H1 (cell line): ENCODE results near the gene OR1E2. TPM values are rescaled to one million over a fixed set of nuclear protein-coding genes. Genes with fewer than 3 reads are reported as not detected.

Source experiments
- CTCF ChIA-PET: fragments of 300-600 bp; sonication (Branson Sonifier 250); formaldehyde crosslinking; loops from one replicate; lab custom pipeline; 2021; ENCODE audit not compliant: partially characterized antibody; lab: Charles Lee
- POLR2A ChIA-PET: fragments of 300-600 bp; sonication (Branson Sonifier 250); formaldehyde crosslinking; loops from one replicate; lab custom pipeline; 2021; ENCODE audit warnings: inconsistent platforms; ENCODE audit not compliant: partially characterized antibody; lab: Charles Lee
- DNase-seq, 2 experiments: peaks; one replicate each; pipeline versions ENCODE4 v3.0.0 to v3.0.0-alpha.2; 2010 to 2022; ENCODE audit warnings: low spot score in 2 of 2, low read depth in 1 of 2, mixed read lengths in 1 of 2
- FAIRE-seq: peaks from 2 replicates; lab custom pipeline; 2011; peaks lifted over from hg19 to GRCh38; lab: Jason Lieb, UNC
- H2AFZ ChIP-seq: 2 replicates; pipeline ENCODE4 v1.8.1; 2012; ENCODE audit warnings: low read length, inconsistent platforms
- H2AK5ac ChIP-seq: 2 replicates; pipeline ENCODE4 v1.6.1; 2013; ENCODE audit warnings: low read depth, low read length
- H2BK120ac ChIP-seq: replicated peaks from 2 replicates; pipeline ENCODE3; 2013; ENCODE audit warnings: low read depth, low read length, inconsistent platforms
- H2BK12ac ChIP-seq: 2 replicates; pipeline ENCODE4 v1.6.1; 2013; ENCODE audit warnings: low read depth, low read length
- H2BK15ac ChIP-seq: 2 replicates; pipeline ENCODE4 v1.6.1; 2013; ENCODE audit warnings: low read length
- H2BK20ac ChIP-seq: 2 replicates; pipeline ENCODE4 v1.6.1; 2013; ENCODE audit warnings: low read length
- H2BK5ac ChIP-seq: 2 replicates; pipeline ENCODE4 v1.6.1; 2013; ENCODE audit warnings: low read depth, low read length
- H3K14ac ChIP-seq: 2 replicates; pipeline ENCODE4 v1.6.1; 2013; ENCODE audit warnings: inconsistent platforms; ENCODE audit not compliant: insufficient read length
- H3K18ac ChIP-seq: 2 replicates; pipeline ENCODE4 v1.6.1; 2013; ENCODE audit warnings: low read length; ENCODE audit errors: extremely low read depth
- H3K23ac ChIP-seq: 2 replicates; pipeline ENCODE4 v1.6.1; 2013; ENCODE audit warnings: inconsistent platforms; ENCODE audit not compliant: insufficient read length
- H3K23me2 ChIP-seq: 2 replicates; pipeline ENCODE4 v1.6.1; 2013; ENCODE audit warnings: low read depth, low read length
- H3K27ac ChIP-seq: 2 replicates; pipeline ENCODE4 v1.6.1; 2011; ENCODE audit warnings: low read depth, low read length, inconsistent platforms
- H3K27me3 ChIP-seq, 4 experiments: replicated peaks in 1 of 4; 1 replicate in 1 of 4; 2 replicates in 3 of 4; pipeline versions ENCODE4 v1.6.1 to v1.8.1; 2011 to 2013; ENCODE audit warnings: low read length in 3 of 4, mild to moderate bottlenecking in 3 of 4, inconsistent platforms in 2 of 4, mixed read lengths in 2 of 4, moderate library complexity in 1 of 4; ENCODE audit not compliant: control insufficient read depth in 3 of 4, insufficient read depth in 3 of 4; ENCODE audit errors: extremely low read depth in 1 of 4
- H3K36me3 ChIP-seq, 4 experiments: 2 replicates each; pipeline versions ENCODE4 v1.6.1 to v1.8.1; 2011 to 2013; ENCODE audit warnings: mild to moderate bottlenecking in 4 of 4, low read length in 3 of 4, moderate library complexity in 2 of 4, control low read depth in 1 of 4, inconsistent platforms in 1 of 4; ENCODE audit not compliant: insufficient read depth in 4 of 4, control insufficient read depth in 2 of 4
- H3K4ac ChIP-seq: replicated peaks from 2 replicates; pipeline ENCODE3; 2013; ENCODE audit warnings: low read length, low read depth, mixed read lengths, inconsistent platforms; ENCODE audit not compliant: insufficient read length
- H3K4me1 ChIP-seq, 4 experiments: replicated peaks in 1 of 4; 1 replicate in 1 of 4; 2 replicates in 3 of 4; pipeline versions ENCODE4 v1.6.1 to v1.8.1; 2011 to 2013; ENCODE audit warnings: low read length in 3 of 4, inconsistent platforms in 2 of 4, mixed read lengths in 1 of 4; ENCODE audit not compliant: insufficient read depth in 4 of 4, control insufficient read depth in 3 of 4
- H3K4me2 ChIP-seq, 2 experiments: 2 replicates each; pipeline versions ENCODE4 v1.6.1 to v1.8.1; 2011 to 2013; ENCODE audit warnings: low read depth in 2 of 2, low read length in 2 of 2, control low read depth in 1 of 2, inconsistent platforms in 1 of 2, mild to moderate bottlenecking in 1 of 2; ENCODE audit not compliant: insufficient read depth in 1 of 2
- H3K4me3 ChIP-seq, 4 experiments: fragments of 200-600, 300-600 bp in 1 of 4; sonication (generic), shearing (Covaris generic), sonication (Bioruptor Twin) in 1 of 4; 2 replicates each; pipeline versions ENCODE4 v1.5.1 to v1.8.1; 2011 to 2016; ENCODE audit warnings: low read length in 4 of 4, low read depth in 3 of 4, control low read depth in 2 of 4, inconsistent platforms in 2 of 4, mild to moderate bottlenecking in 2 of 4, mixed read lengths in 1 of 4, moderate library complexity in 1 of 4; ENCODE audit not compliant: insufficient read depth in 2 of 4; ENCODE audit errors: extremely low read depth in 1 of 4
- H3K56ac ChIP-seq: replicated peaks from 2 replicates; pipeline ENCODE3; 2013; ENCODE audit warnings: low read depth, mild to moderate bottlenecking, mixed read lengths, low read length, inconsistent platforms; ENCODE audit not compliant: insufficient read length
- H3K79me1 ChIP-seq: 2 replicates; pipeline ENCODE4 v1.6.1; 2013; ENCODE audit warnings: low read depth, low read length, control low read depth
- H3K79me2 ChIP-seq, 2 experiments: 2 replicates each; pipeline versions ENCODE4 v1.6.1 to v1.8.1; 2012 to 2013; ENCODE audit warnings: low read length in 2 of 2, mild to moderate bottlenecking in 2 of 2, inconsistent platforms in 1 of 2; ENCODE audit not compliant: insufficient read depth in 2 of 2, control insufficient read depth in 1 of 2
- H3K9ac ChIP-seq, 4 experiments: replicated peaks in 1 of 4; 1 replicate in 1 of 4; 2 replicates in 3 of 4; pipeline versions ENCODE4 v1.6.1 to v1.8.1; 2011 to 2013; ENCODE audit warnings: low read depth in 3 of 4, low read length in 3 of 4, control low read depth in 2 of 4, mild to moderate bottlenecking in 2 of 4, moderate library complexity in 2 of 4, inconsistent platforms in 1 of 4; ENCODE audit errors: extremely low read depth in 1 of 4
- H3K9me3 ChIP-seq, 2 experiments: 2 replicates each; pipeline versions ENCODE4 v1.6.1 to v1.8.1; 2012 to 2013; ENCODE audit warnings: mild to moderate bottlenecking in 2 of 2, moderate library complexity in 2 of 2, control low read depth in 1 of 2, inconsistent platforms in 1 of 2, low read depth in 1 of 2, low read length in 1 of 2, mixed read lengths in 1 of 2; ENCODE audit not compliant: insufficient read depth in 2 of 2
- H4K20me1 ChIP-seq, 2 experiments: replicated peaks in 1 of 2; 2 replicates each; pipeline versions ENCODE3 to v1.8.1; 2011 to 2013; ENCODE audit warnings: inconsistent platforms in 2 of 2, low read length in 2 of 2, mild to moderate bottlenecking in 1 of 2; ENCODE audit not compliant: insufficient read depth in 2 of 2, control insufficient read depth in 1 of 2
- H4K5ac ChIP-seq: 2 replicates; pipeline ENCODE4 v1.6.1; 2013; ENCODE audit warnings: low read length, low read depth, mixed read lengths, inconsistent platforms; ENCODE audit not compliant: insufficient read length
- H4K8ac ChIP-seq: 2 replicates; pipeline ENCODE4 v1.8.0; 2013; ENCODE audit warnings: mild to moderate bottlenecking, moderate library complexity, low read length, inconsistent platforms; ENCODE audit not compliant: insufficient read depth; ENCODE audit errors: extremely low read depth
- H4K91ac ChIP-seq: replicated peaks from 2 replicates; pipeline ENCODE3; 2013; ENCODE audit warnings: low read length, mixed read lengths, inconsistent platforms; ENCODE audit not compliant: insufficient read length
- ATF3 ChIP-seq: IDR thresholded peaks from 2 replicates; pipeline ENCODE4 v1.6.1; 2011; ENCODE audit warnings: low read depth, mild to moderate bottlenecking, low read length; ENCODE audit not compliant: insufficient read depth
- CBX5 ChIP-seq: fragments of 300-800, 300-1000 bp; sonication (generic); IDR thresholded peaks from 2 replicates; pipeline ENCODE4 v1.7.1; 2016; ENCODE audit warnings: antibody characterized with exemption, low read length, low read depth
- JUN ChIP-seq: IDR thresholded peaks from 2 replicates; pipeline ENCODE4 v1.6.1; 2011; ENCODE audit warnings: low read depth, mild to moderate bottlenecking, improper control_type of control experiment, low read length
- KDM4A ChIP-seq: IDR thresholded peaks from one replicate; pipeline ENCODE4 v1.7.1; 2012; ENCODE audit warnings: low read depth, mild to moderate bottlenecking, moderate library complexity, low read length, inconsistent platforms; ENCODE audit not compliant: severe bottlenecking
- MAFK ChIP-seq: IDR thresholded peaks from 2 replicates; pipeline ENCODE4 v1.6.1; 2012; ENCODE audit warnings: low read depth, mild to moderate bottlenecking, improper control_type of control experiment, low read length
- POLR2A ChIP-seq, 2 experiments: IDR thresholded peaks; 1 replicate in 1 of 2; 2 replicates in 1 of 2; pipeline ENCODE4 v1.6.1; 2011; ENCODE audit warnings: low read depth in 2 of 2, low read length in 2 of 2, mild to moderate bottlenecking in 2 of 2; ENCODE audit errors: control extremely low read depth in 1 of 2
- RAD21 ChIP-seq, 2 experiments: IDR thresholded peaks in 1 of 2; conservative IDR thresholded peaks in 1 of 2; 2 replicates each; pipeline ENCODE4 v1.6.1; 2011; ENCODE audit warnings: low read depth in 2 of 2, low read length in 2 of 2, improper control_type of control experiment in 1 of 2, inconsistent platforms in 1 of 2, mild to moderate bottlenecking in 1 of 2, moderate library complexity in 1 of 2
- SIX5 ChIP-seq: IDR thresholded peaks from 2 replicates; pipeline ENCODE4 v1.6.1; 2011; ENCODE audit warnings: mild to moderate bottlenecking, low read depth, low read length
- TCF12 ChIP-seq: IDR thresholded peaks from 2 replicates; pipeline ENCODE4 v1.6.1; 2011; ENCODE audit warnings: low read depth, mild to moderate bottlenecking, low read length
- WGBS, 2 experiments: shearing (Covaris generic) in 1 of 2; methylation state at CpG; one replicate each; pipeline versions ENCODE4 v1.1.6 to v1.1.7; 2013 to 2015; ENCODE audit warnings: low lambda C conversion rate in 2 of 2, mixed read lengths in 2 of 2, inconsistent platforms in 1 of 2, low coverage in 1 of 2, missing lambda C conversion rate in 1 of 2; ENCODE audit not compliant: insufficient replicate concordance in 2 of 2, insufficient coverage in 1 of 2, insufficient read length in 1 of 2; ENCODE audit errors: extremely low coverage in 1 of 2, missing lambda C conversion rate in 1 of 2; 5-methylcytosine and 5-hydroxymethylcytosine counted together
- long read RNA-seq, 2 experiments: library from RNA in 1 of 2; library from capped mRNA in 1 of 2; stranded (forward); transcript quantifications; one replicate each; pipeline ENCODE4 v2.0.0, GENCODE V29; 2021; ENCODE audit warnings: inconsistent platforms in 1 of 2
- polyA minus RNA-seq, 3 experiments: library from RNA; depleted of rRNA, polyadenylated mRNA; stranded (reverse); fragments of >200 nt; gene quantifications; 1 replicate in 2 of 3; 2 replicates in 1 of 3; pipeline ENCODE4 v1.2.3, GENCODE V29; 2011
- polyA plus RNA-seq, 7 experiments: library from polyadenylated mRNA; depleted of rRNA in 3 of 7; stranded (reverse) in 5 of 7; unstranded in 2 of 7; fragments of >200 nt in 5 of 7; fragments of 200-250 nt in 2 of 7; gene quantifications; 1 replicate in 5 of 7; 2 replicates in 1 of 7; 4 replicates in 1 of 7; pipeline versions ENCODE4 v1.2.1 to v1.2.3, GENCODE V29; 2011 to 2013; ENCODE audit warnings: missing spikeins in 2 of 7, mixed read lengths in 2 of 7
- total RNA-seq: library from RNA; stranded (reverse); fragmentation: NEBNext Ultra II Directional; extraction: Animal tissue kit (Norgen Biotek cat#: 25700); gene quantifications from 2 replicates; pipeline ENCODE4 v1.2.1, GENCODE V29; 2021
- TF ChIP-seq, protein P1 (sequence below): IDR thresholded peaks from 2 replicates; pipeline ENCODE4 v1.6.1; 2011; ENCODE audit warnings: low read length, improper control_type of control experiment
- TF ChIP-seq, protein P2 (sequence below): IDR thresholded peaks from 2 replicates; pipeline ENCODE4 v1.6.1; 2012; ENCODE audit warnings: inconsistent platforms

The OR1E2 gene
- total RNA-seq (not detected in 2 replicates), polyA plus RNA-seq (2011; rRNA removed) (not detected in 2 replicates), polyA minus RNA-seq (2011; rRNA and poly(A)+ RNA removed) (not detected in 2 replicates)
- polyA plus RNA-seq (2011; cell fraction: cytosol; rRNA removed), result not detected
- not detected for polyA plus RNA-seq (2011; cell fraction: nucleus; rRNA removed)
- not detected in 4 replicates for polyA plus RNA-seq (2012, experiment 1 of 2)
- polyA plus RNA-seq (2012, experiment 2 of 2), result not detected
- not detected for polyA plus RNA-seq (2013, experiment 1 of 2)
- polyA plus RNA-seq (2013, experiment 2 of 2), result not detected
- polyA minus RNA-seq (2011; cell fraction: cytosol; rRNA and poly(A)+ RNA removed), result not detected
- polyA minus RNA-seq (2011; cell fraction: nucleus; rRNA and poly(A)+ RNA removed), result not detected
- long read RNA-seq, experiment 1, result 0 reads
- long read RNA-seq, experiment 2, result 0 reads

GRCh38 chr17:3433741-3434140, at the start of gene OR1E2:
TSS of gene OR1E2 (minus strand) at chr17:3433841. CDS start at chr17:3433841, 0 bp downstream.
- H2BK20ac ChIP-seq, result no peak within 1 kb of the TSS
- no peak within 1 kb of the TSS for H3K23ac ChIP-seq
- no peak within 1 kb of the TSS for H3K4me2 ChIP-seq
- no peak within 1 kb of the TSS for H4K8ac ChIP-seq
- no peak within 1 kb of the TSS for H2AK5ac ChIP-seq
- no peaks in the 10 kb centered on the region for H3K27me3 ChIP-seq
- H3K4me3 ChIP-seq, result no peak within 1 kb of the TSS
- no peaks in the 10 kb centered on the region for H4K20me1 ChIP-seq
- CTCF ChIA-PET, result interaction anchor here (0.8 kb wide), 1 partner anchor 62 kb away, joined by 3 read pairs; no protein-coding TSS in a partner anchor
- H3K18ac ChIP-seq, result no peak within 1 kb of the TSS
- no peak within 1 kb of the TSS for H2BK120ac ChIP-seq
- H3K9ac ChIP-seq, result no peak within 1 kb of the TSS
- no peak within 1 kb of the TSS for H4K5ac ChIP-seq
- H3K27ac ChIP-seq, result no peak within 1 kb of the TSS
- H3K79me2 ChIP-seq, result no peaks in the 10 kb centered on the region
- no peak within 1 kb of the TSS for H2BK15ac ChIP-seq
- FAIRE-seq (no peak), DNase-seq (no peak)
- no peak within 1 kb of the TSS for H3K14ac ChIP-seq
- peaks cover 0 to 3% (median 1%) of the 10 kb centered on the region in 4 experiments; a peak in 2 of 7 replicates for H3K4me1 ChIP-seq
- no peak within 1 kb of the TSS for H3K56ac ChIP-seq
- no peaks in the 10 kb centered on the region for H3K36me3 ChIP-seq
- no peak within 1 kb of the TSS for H3K4ac ChIP-seq
- WGBS, 2 experiments, result 87% methylated on average over 3 of the region's 3 CpGs; no CpG with 5 or more reads in 1 of the 2 experiments
- no peak within 1 kb of the TSS for H2AFZ ChIP-seq
- no peaks in the 10 kb centered on the region for H3K79me1 ChIP-seq
- H3K23me2 ChIP-seq, result no peaks in the 10 kb centered on the region; the same call in 1 of the 2 replicates
- H3K9me3 ChIP-seq, result no peaks in the 10 kb centered on the region
- no peak within 1 kb of the TSS for H4K91ac ChIP-seq
- H2BK5ac ChIP-seq, result no peak within 1 kb of the TSS
- H2BK12ac ChIP-seq, result no peak within 1 kb of the TSS
- POLR2A ChIA-PET, result no interaction called here
- TF ChIP-seq CBX5, result no peak
- TF ChIP-seq, protein P1, sequence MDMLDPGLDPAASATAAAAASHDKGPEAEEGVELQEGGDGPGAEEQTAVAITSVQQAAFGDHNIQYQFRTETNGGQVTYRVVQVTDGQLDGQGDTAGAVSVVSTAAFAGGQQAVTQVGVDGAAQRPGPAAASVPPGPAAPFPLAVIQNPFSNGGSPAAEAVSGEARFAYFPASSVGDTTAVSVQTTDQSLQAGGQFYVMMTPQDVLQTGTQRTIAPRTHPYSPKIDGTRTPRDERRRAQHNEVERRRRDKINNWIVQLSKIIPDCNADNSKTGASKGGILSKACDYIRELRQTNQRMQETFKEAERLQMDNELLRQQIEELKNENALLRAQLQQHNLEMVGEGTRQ, result no peak
- no peak for TF ChIP-seq SIX5
- no peak for TF ChIP-seq JUN
- no peak for TF ChIP-seq TCF12
- TF ChIP-seq MAFK, result no peak
- TF ChIP-seq KDM4A, result no peak
- no peak for TF ChIP-seq POLR2A (IDR thresholded peaks at IDR 0.05; ENCODE audit: control extremely low read depth in 1 of 2, low read depth in 2 of 2, low read length in 2 of 2)
- TF ChIP-seq, protein P2, sequence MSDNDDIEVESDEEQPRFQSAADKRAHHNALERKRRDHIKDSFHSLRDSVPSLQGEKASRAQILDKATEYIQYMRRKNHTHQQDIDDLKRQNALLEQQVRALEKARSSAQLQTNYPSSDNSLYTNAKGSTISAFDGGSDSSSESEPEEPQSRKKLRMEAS, result no peak
- TF ChIP-seq RAD21 (IDR thresholded peaks at IDR 0.05 in 1 of 2, conservative IDR thresholded peaks at IDR 0.05 in 1 of 2; ENCODE audit: low read depth in 2 of 2, low read length in 2 of 2), result no peak
- TF ChIP-seq ATF3, result no peak
